Measurements from ENCODE around the gene MARCHF3.

Gene MARCHF3

GRCh38 chr5:126939887-126940286 is 90.5 kb downstream of the MARCHF3 start:
- TF ChIP-seq CTCF (conservative IDR thresholded peaks at IDR 0.05; ENCODE audit: low read depth, low read length) = no peak
- no peaks in the 10 kb centered on the region for H3K27me3 ChIP-seq (ENCODE audit: insufficient read depth, low read depth)
- H3K27ac ChIP-seq = no peak overlapping the region
- H3K4me3 ChIP-seq (IDR thresholded peaks at IDR 0.05; ENCODE audit: insufficient read depth, low read depth, low read length) = no peak overlapping the region
- no peaks in the 10 kb centered on the region for H3K4me1 ChIP-seq (ENCODE audit: low read depth, poor library complexity, severe bottlenecking)
- H3K36me3 ChIP-seq (ENCODE audit: insufficient read depth) = no peaks in the 10 kb centered on the region
- no peak overlapping the region for H3K9ac ChIP-seq
- H2AFZ ChIP-seq (ENCODE audit: low read depth) = no peak overlapping the region
- no peaks in the 10 kb centered on the region for H4K20me1 ChIP-seq (ENCODE audit: insufficient read depth)
- H3K4me2 ChIP-seq = no peak overlapping the region
- H3K79me2 ChIP-seq (ENCODE audit: insufficient read depth, low read depth) = no peaks in the 10 kb centered on the region

- Histone ChIP-seq H3K4me3 (IDR thresholded peaks at IDR 0.05; ENCODE audit: insufficient read depth, low read depth, low read length) (no peak overlapping the region), H4K20me1 (ENCODE audit: insufficient read depth) (no peaks in the 10 kb centered on the region), H3K79me2 (ENCODE audit: insufficient read depth, low read depth) (no peaks in the 10 kb centered on the region), H3K27me3 (ENCODE audit: insufficient read depth, low read depth) (no peaks in the 10 kb centered on the region), H3K4me1 (ENCODE audit: low read depth, poor library complexity, severe bottlenecking) (no peaks in the 10 kb centered on the region), H3K9ac (no peak overlapping the region), H3K27ac (no peak overlapping the region), H3K4me2 (no peak overlapping the region), H2AFZ (ENCODE audit: low read depth) (no peak overlapping the region), H3K36me3 (ENCODE audit: insufficient read depth) (no peaks in the 10 kb centered on the region)
- no peak for TF ChIP-seq CTCF (conservative IDR thresholded peaks at IDR 0.05; ENCODE audit: low read depth, low read length)
These were observed 91.9 kb downstream of the MARCHF3 start for GRCh38 chr5:126938466-126938865.

- no peak overlapping the region for H3K27ac ChIP-seq
- no peak overlapping the region for H3K4me2 ChIP-seq
- H3K27me3 ChIP-seq (ENCODE audit: insufficient read depth, low read depth) = no peaks in the 10 kb centered on the region
- H3K4me1 ChIP-seq (ENCODE audit: low read depth, poor library complexity, severe bottlenecking) = no peaks in the 10 kb centered on the region
- no peak overlapping the region for H2AFZ ChIP-seq (ENCODE audit: low read depth)
- TF ChIP-seq CTCF (conservative IDR thresholded peaks at IDR 0.05; ENCODE audit: low read depth, low read length) = no peak
- no peaks in the 10 kb centered on the region for H3K79me2 ChIP-seq (ENCODE audit: insufficient read depth, low read depth)
- no peaks in the 10 kb centered on the region for H4K20me1 ChIP-seq (ENCODE audit: insufficient read depth)
- H3K36me3 ChIP-seq (ENCODE audit: insufficient read depth) = no peaks in the 10 kb centered on the region
- no peak overlapping the region for H3K4me3 ChIP-seq (IDR thresholded peaks at IDR 0.05; ENCODE audit: insufficient read depth, low read depth, low read length)
- no peak overlapping the region for H3K9ac ChIP-seq
These were observed 92.6 kb downstream of the MARCHF3 start for GRCh38 chr5:126937771-126938170.

GRCh38 chr5:126936775-126937418 is 93.5 kb downstream of the MARCHF3 start:
- no peak overlapping the region for H3K9ac ChIP-seq
- no peak overlapping the region for H3K27ac ChIP-seq
- H3K4me2 ChIP-seq = no peak overlapping the region
- H3K4me1 ChIP-seq (ENCODE audit: low read depth, poor library complexity, severe bottlenecking) = no peaks in the 10 kb centered on the region
- no peaks in the 10 kb centered on the region for H4K20me1 ChIP-seq (ENCODE audit: insufficient read depth)
- no peaks in the 10 kb centered on the region for H3K36me3 ChIP-seq (ENCODE audit: insufficient read depth)
- H3K79me2 ChIP-seq (ENCODE audit: insufficient read depth, low read depth) = no peaks in the 10 kb centered on the region
- H2AFZ ChIP-seq (ENCODE audit: low read depth) = no peak overlapping the region
- H3K27me3 ChIP-seq (ENCODE audit: insufficient read depth, low read depth) = no peaks in the 10 kb centered on the region
- TF ChIP-seq CTCF (conservative IDR thresholded peaks at IDR 0.05; ENCODE audit: low read depth, low read length) = no peak
- H3K4me3 ChIP-seq (IDR thresholded peaks at IDR 0.05; ENCODE audit: insufficient read depth, low read depth, low read length) = no peak overlapping the region
